Measurements from ENCODE around the gene RASSF6. TPM values are rescaled to one million over a fixed set of nuclear protein-coding genes. Genes with fewer than 3 reads are reported as not detected.
"Not testable (repeated sequence)": the region's sequence is repeated elsewhere in the genome, so short reads cannot be mapped to it uniquely, and the experiment has no call there.

Gene RASSF6
- under 1 TPM; 0.06 to 0.08 TPM for total RNA-seq
- polyA plus RNA-seq (ENCODE audit: insufficient read depth, low read depth, low replicate concordance) = 0.17 TPM
- long read RNA-seq, donor 1 = 0 reads
- long read RNA-seq, donor 2 = 0 reads

- Histone ChIP-seq H3K27me3 (no peaks in the 10 kb centered on the region), H3K9me3 (no peaks in the 10 kb centered on the region), H3K4me1 (no peaks in the 10 kb centered on the region), H3K36me3 (ENCODE audit: low read depth, missing control alignments) (no peaks in the 10 kb centered on the region), H3K27ac (no peak within 1 kb of the TSS), H3K4me3 (peak within 1 kb of the TSS; percentile 18 to 56)
- WGBS, 2 donors = 5 to 8% methylated on average over 10 to 24 of the region's 24 CpGs
- intact Hi-C loops (cut with DNase I; ENCODE audit: low total_unique reads) = no loop called here
- DNase-seq = no peak
- no peak for TF ChIP-seq POLR2A (IDR thresholded peaks at IDR 0.05)
- no peak for TF ChIP-seq CTCF (IDR thresholded peaks at IDR 0.05)
Observed at GRCh38 chr4:73620115-73620792, at the start of gene RASSF6. Gene RASSF6 (minus strand): TSS chr4:73620436. CDS start chr4:73611795, 8,641 bp downstream.

GRCh38 chr4:73669410-73670183 lies 49.4 kb upstream of the RASSF6 start:
- H3K4me1 ChIP-seq = peaks cover 19% of the 10 kb centered on the region
- 15 to 21% methylated on average over 11 to 15 of the region's 15 CpGs for WGBS, 2 donors
- H3K4me3 ChIP-seq = no peak overlapping the region
- no peaks in the 10 kb centered on the region for H3K9me3 ChIP-seq
- peak overlapping the region in 1 of 2 donors; percentile 45 for H3K27ac ChIP-seq
- no peaks in the 10 kb centered on the region for H3K27me3 ChIP-seq
- intact Hi-C loops (cut with DNase I; ENCODE audit: low total_unique reads) = no loop called here
- TF ChIP-seq CTCF (IDR thresholded peaks at IDR 0.05) (no peak), POLR2A (IDR thresholded peaks at IDR 0.05) (no peak)
- peak; percentile 33 for DNase-seq
- no peaks in the 10 kb centered on the region for H3K36me3 ChIP-seq (ENCODE audit: low read depth, missing control alignments)

- DNase-seq = no peak
- 27 to 37% methylated on average over 8 of the region's 8 CpGs for WGBS, 2 donors
- H3K4me3 ChIP-seq = no peak overlapping the region
- no peak overlapping the region for H3K27ac ChIP-seq
- no peaks in the 10 kb centered on the region for H3K27me3 ChIP-seq
- no peaks in the 10 kb centered on the region for H3K36me3 ChIP-seq (ENCODE audit: low read depth, missing control alignments)
- H3K9me3 ChIP-seq = no peaks in the 10 kb centered on the region
- intact Hi-C loops (cut with DNase I; ENCODE audit: low total_unique reads) = no loop called here
- no peak for TF ChIP-seq POLR2A (IDR thresholded peaks at IDR 0.05)
- peaks cover 19% of the 10 kb centered on the region for H3K4me1 ChIP-seq
Observed at GRCh38 chr4:73668782-73669201, 48.6 kb upstream of the RASSF6 start.

- intact Hi-C loops (cut with DNase I; ENCODE audit: low total_unique reads); H3K9me3 ChIP-seq; DNase-seq; H3K36me3 ChIP-seq (ENCODE audit: low read depth, missing control alignments); H3K4me3 ChIP-seq; H3K27me3 ChIP-seq; H3K27ac ChIP-seq: not testable (repeated sequence)
- WGBS, 2 donors = 94 to 95% methylated on average over 7 of the region's 7 CpGs
- H3K4me1 ChIP-seq = peaks cover 19% of the 10 kb centered on the region
Observed at GRCh38 chr4:73665924-73666323, 45.7 kb upstream of the RASSF6 start.

DNA sequence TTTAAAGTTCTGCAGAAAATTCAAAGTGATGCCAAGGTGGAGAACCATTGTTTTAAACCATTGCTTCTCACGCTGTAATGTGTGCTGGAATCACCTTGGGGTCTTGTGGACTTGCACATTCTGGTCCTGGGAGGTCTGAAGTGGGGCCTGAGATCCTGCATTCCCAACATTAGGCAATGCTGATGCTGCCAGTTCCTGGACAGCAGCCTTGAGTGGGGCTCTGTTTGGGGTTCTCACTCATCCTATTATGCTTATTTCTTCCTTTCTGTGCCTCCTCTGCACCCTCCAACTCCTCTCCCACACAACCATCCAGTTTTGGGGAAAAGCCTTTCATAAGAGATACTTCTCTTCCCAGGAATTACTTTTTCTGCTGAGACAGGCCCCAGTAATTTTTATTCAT lies 44.2 kb upstream of the RASSF6 start:
- 94 to 100% methylated on average over 1 of the region's 1 CpG for WGBS, 2 donors

More for the DNA sequence above, 44.2 kb upstream of the RASSF6 start:
- H3K4me1 ChIP-seq = peaks cover 8% of the 10 kb centered on the region
- no peak overlapping the region for H3K4me3 ChIP-seq
- H3K36me3 ChIP-seq (ENCODE audit: low read depth, missing control alignments) = no peaks in the 10 kb centered on the region
- no peak overlapping the region for H3K27ac ChIP-seq
- intact Hi-C loops (cut with DNase I; ENCODE audit: low total_unique reads) = no loop called here
- no peak for DNase-seq
- no peaks in the 10 kb centered on the region for H3K9me3 ChIP-seq
- TF ChIP-seq POLR2A (IDR thresholded peaks at IDR 0.05) (no peak), CTCF (IDR thresholded peaks at IDR 0.05) (no peak)
- no peaks in the 10 kb centered on the region for H3K27me3 ChIP-seq
